Measurements from ENCODE around the gene RAB6B.
A peak's percentile ranks its signal among the peaks of the same experiment; 100 is the strongest.

RAB6B gene

GRCh38 chr3:133931084-133931483 is 35.4 kb upstream of the RAB6B start:
- DNase-seq (ENCODE audit: low read depth in 2 of 3, low spot score in 1 of 3) = no peak

DNA sequence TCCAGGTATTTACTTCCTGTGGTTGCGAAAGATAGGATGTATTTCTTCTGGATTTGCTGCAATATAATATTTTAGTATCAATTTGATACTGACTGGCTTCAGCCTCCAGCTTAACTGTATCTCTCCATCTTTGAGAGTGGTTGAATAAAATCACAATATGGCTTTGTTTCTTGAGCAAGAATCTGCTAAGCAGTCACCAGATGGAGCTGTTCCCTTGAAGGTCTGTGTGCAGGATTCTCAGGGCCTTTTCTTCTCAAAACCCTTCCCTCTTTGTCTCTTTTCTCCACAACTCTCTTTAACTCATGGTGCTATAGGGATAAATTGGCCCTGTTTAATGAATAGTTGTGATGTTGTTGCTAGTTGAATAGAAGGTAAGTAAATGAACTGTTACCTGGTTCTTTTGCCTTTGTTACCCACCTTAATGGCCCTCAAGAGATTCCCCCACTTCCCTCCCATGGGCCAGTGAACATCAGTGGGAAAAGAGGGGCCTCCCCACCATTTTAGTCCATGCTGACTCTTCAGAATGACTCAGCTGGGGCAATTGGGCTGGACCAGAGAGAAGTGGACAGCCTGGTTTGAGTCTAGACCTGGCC is 34.8 kb upstream of the RAB6B start:
- DNase-seq (ENCODE audit: low read depth in 2 of 3, low spot score in 1 of 3) = no peak

DNA sequence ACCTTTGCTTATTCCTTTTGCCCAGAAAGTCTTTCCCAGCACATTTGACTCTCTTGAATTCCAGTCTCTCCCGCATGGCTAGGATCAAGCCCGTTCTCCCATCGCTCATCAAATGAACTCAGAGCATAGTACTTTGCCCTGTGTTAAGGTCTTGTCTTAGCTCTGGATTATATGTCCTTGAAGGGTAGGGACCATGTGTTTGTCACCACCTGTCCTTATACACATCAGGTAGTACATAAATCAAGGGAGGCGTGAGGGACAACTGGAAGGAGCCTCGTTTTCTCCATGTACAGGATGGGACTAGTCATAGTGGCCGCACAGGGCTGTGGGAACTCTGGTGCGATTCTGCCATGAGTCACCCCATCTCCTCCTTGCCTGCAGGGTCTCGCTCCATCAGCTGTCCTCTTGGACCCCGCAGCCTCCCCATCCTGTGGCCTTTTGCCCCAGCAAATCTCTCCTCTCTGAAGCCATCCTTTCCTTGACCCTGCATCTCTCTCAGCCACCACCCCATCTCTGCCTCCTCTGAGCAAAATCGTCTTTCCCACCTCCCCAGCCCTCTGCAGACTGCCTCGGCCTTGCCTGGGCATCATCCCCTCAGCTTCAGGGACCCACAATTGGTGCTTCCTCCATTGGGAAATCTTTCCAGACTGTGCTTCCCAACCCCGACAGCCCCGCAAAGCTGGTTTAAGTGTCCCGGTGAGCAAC is 33.4 kb upstream of the RAB6B start:
- no peak for DNase-seq (ENCODE audit: low read depth in 2 of 3, low spot score in 1 of 3)

DNA sequence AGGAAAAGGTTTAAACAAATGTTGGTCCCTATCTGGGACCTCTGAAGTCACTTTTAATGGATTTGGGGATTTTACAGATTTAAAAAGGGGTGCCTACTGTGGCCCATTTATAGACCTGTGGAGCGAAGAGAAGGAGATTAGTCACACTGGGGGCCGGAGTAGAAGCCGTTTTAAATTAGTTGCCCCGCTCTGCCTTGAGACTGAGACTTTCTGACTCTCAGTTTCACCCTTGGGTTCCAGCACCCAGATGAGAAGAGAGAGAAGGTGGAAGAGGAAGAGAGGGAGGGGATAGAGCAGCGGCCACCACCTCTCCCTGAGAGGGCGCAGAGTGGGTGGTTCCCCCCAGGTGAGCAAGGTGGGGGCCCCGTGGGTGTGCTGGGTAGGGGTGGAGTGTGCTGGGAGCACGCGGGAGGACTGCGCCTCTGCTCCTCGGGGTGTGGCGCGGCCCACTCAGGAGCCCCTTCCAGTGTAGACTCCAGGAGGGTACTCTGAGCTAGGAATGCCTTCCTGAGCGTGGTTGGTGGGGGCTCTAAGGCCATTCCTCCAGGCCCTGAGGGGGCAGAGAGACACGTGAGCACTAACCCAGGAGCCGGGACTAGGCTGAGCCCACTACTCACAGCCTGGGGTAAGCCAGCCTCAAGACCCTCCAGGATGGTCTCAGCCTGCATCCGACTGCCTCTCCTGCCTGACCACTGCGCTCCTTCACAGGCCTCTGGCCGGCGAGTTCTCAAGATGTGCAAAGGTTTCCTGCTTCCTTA is 32.6 kb upstream of the RAB6B start:
- no peak for DNase-seq (ENCODE audit: low read depth in 2 of 3, low spot score in 1 of 3)

DNA sequence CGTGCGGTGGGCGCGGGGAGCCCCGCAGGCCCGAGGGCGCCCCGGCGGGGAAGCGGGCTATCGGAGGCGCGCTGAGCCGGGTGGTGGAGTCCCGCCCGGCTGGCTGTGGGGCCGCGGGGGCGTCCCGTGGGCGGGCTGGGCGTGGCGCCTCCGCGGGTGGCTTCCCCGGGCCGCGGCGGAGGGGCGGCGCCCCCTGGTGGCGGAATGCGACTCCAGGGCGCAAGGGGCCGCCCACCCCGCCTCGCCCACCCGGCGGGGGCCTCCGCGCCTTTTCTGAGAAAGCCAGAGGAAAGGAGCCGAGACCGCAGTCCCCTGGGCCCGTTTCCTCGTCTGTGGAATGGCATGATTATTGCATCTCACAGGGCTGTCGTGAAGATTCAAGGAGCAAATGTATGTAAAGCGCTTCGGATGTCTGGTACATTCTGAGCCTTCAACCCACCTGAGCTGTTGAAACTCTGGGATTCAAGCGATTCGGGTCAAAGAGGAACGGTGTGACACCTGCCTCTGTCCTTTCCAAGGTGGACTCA is 31.9 kb upstream of the RAB6B start:
- DNase-seq (ENCODE audit: low read depth in 2 of 3, low spot score in 1 of 3) = peak; percentile 17 to 59 (median 43)

DNA sequence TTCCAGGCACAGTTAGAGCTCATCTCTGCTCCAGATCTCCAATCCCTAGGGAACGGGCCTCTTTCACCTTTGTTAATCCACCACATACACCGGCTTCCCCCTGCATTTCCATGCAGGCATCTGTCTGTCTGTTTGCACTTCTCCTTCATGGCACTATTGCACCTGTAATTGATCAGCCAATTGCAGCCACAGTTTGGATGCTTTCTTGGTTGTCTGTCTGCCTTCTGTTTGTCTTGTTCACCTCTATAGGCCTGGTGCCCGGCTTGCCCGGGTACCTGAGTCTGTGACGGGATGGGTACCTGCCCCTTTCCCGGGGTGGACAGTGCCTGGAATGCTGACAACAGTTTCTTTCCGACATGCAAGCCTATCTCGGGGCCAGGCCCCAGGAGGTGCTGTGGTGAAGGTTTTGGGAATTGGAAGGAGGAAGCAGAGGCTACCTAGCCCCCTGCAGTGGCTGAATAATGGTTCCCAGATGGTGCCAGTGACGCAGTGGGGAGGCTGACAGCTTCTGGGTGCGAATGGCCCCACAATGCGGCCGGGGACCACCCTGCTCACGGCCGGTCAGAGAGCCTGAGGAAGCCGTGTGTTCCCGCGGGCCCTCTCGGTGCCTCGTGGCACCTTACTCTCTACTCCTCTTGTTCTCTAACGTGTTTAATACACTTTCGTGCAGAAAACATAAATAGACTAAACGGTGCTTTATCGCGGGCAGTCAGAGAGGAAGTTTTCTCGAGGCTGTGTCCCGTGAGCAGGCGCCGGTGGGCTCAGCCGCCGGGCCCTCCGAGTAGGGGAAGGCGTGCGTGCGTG is 31.3 kb upstream of the RAB6B start:
- no peak for DNase-seq (ENCODE audit: low read depth in 2 of 3, low spot score in 1 of 3)

GRCh38 chr3:133925960-133926735 is 30.5 kb upstream of the RAB6B start:
- no peak for DNase-seq (ENCODE audit: low read depth in 2 of 3, low spot score in 1 of 3)

GRCh38 chr3:133924041-133924440 is 28.4 kb upstream of the RAB6B start:
- no peak for DNase-seq (ENCODE audit: low read depth in 2 of 3, low spot score in 1 of 3)

DNA sequence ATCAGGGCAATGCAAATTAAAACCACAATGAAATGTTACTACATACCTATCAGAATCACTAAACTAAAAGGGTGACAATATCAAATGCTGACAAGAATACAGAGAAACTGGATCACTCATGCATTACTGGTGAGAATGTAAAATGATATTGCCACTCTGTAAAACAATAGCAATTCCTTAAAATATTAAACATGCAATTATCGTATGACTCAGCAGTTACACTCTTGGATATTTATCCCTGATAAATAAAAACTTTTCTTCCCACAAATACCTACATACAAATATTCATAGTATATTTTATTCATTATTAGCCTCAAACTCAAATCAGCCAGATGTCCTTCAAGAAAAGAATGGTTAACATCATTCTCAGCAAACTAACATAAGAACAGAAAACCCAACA is 25.9 kb upstream of the RAB6B start:
- no peak for DNase-seq (ENCODE audit: low read depth in 2 of 3, low spot score in 1 of 3)

- DNase-seq (ENCODE audit: low read depth in 2 of 3, low spot score in 1 of 3) = no peak
These were observed 21.5 kb upstream of the RAB6B start for GRCh38 chr3:133917144-133917543.

GRCh38 chr3:133915685-133916658 is 20.3 kb upstream of the RAB6B start:
- DNase-seq (ENCODE audit: low read depth in 2 of 3, low spot score in 1 of 3) = no peak

- no peak for DNase-seq (ENCODE audit: low read depth in 2 of 3, low spot score in 1 of 3)
These were observed 19.3 kb upstream of the RAB6B start for GRCh38 chr3:133914839-133915600.

- no peak for DNase-seq (ENCODE audit: low read depth in 2 of 3, low spot score in 1 of 3)
These were observed 14.7 kb upstream of the RAB6B start for GRCh38 chr3:133910422-133910821.

- DNase-seq (ENCODE audit: low read depth in 2 of 3, low spot score in 1 of 3) = no peak
These were observed 9.7 kb upstream of the RAB6B start for GRCh38 chr3:133905376-133905775.

DNA sequence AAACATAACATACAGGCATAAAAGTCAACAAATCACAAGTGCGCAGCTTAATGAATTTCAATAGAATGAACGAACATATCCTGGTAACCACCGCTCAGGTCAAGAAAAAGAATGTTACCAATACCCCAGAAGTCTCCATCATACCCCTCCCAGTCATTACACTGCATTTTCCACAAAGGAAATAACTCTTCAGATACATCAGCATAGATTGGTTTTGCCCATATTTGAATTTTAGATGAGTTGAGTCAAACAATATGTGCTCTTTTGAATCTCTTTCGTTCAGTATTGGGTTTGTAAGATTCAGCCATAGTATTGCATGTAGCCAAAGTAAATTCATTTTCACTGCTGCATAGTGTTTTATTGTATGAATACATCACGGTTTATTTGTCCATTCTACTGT is 6.2 kb upstream of the RAB6B start:
- DNase-seq (ENCODE audit: low read depth in 2 of 3, low spot score in 1 of 3) = no peak

- no peak for DNase-seq (ENCODE audit: low read depth in 2 of 3, low spot score in 1 of 3)
These were observed 5.4 kb upstream of the RAB6B start for GRCh38 chr3:133901083-133901482.

GRCh38 chr3:133899311-133899710 is 3.6 kb upstream of the RAB6B start:
- DNase-seq (ENCODE audit: low read depth in 2 of 3, low spot score in 1 of 3) = no peak

- no peak for DNase-seq (ENCODE audit: low read depth in 2 of 3, low spot score in 1 of 3)
These were observed 1.9 kb upstream of the RAB6B start for GRCh38 chr3:133897547-133897946.
